GM18499 (cell line): ENCODE measurements around the gene CRYAA.
"Not testable (repeated sequence)": the region's sequence is repeated elsewhere in the genome, so short reads cannot be mapped to it uniquely, and the experiment has no call there.

Experiments used
- ATAC-seq: cut with Tn5 transposase; IDR thresholded peaks from one replicate; pipeline ENCODE4 v1.9.1; 2021; ENCODE audit warnings: moderate number of reproducible peaks; ENCODE audit not compliant: insufficient read depth, unreplicated experiment

CRYAA gene

GRCh38 chr21:43176621-43177020 lies 7.8 kb downstream of the CRYAA start:
- ATAC-seq = not testable (repeated sequence)

- ATAC-seq = not testable (repeated sequence)
Observed at GRCh38 chr21:43177043-43177906, 8.5 kb downstream of the CRYAA start.

GRCh38 chr21:43178175-43178826 lies 9.5 kb downstream of the CRYAA start:
- ATAC-seq = not testable (repeated sequence)

- ATAC-seq = not testable (repeated sequence)
Observed at GRCh38 chr21:43181033-43181432, 12.2 kb downstream of the CRYAA start.

- ATAC-seq = not testable (repeated sequence)
Observed at GRCh38 chr21:43187268-43187667, 18.5 kb downstream of the CRYAA start.

GRCh38 chr21:43187715-43188114 lies 18.9 kb downstream of the CRYAA start:
- ATAC-seq = no peak

- ATAC-seq = no peak
Observed at GRCh38 chr21:43188181-43188580, 19.4 kb downstream of the CRYAA start.

GRCh38 chr21:43188592-43189210 lies 19.9 kb downstream of the CRYAA start:
- ATAC-seq = no peak

- ATAC-seq = no peak
Observed at GRCh38 chr21:43189936-43190335, 21.1 kb downstream of the CRYAA start.

- no peak for ATAC-seq
Observed at GRCh38 chr21:43190544-43190943, 21.7 kb downstream of the CRYAA start.

- no peak for ATAC-seq
Observed at GRCh38 chr21:43190951-43191350, 22.1 kb downstream of the CRYAA start.

- no peak for ATAC-seq
Observed at GRCh38 chr21:43191521-43191920, 22.7 kb downstream of the CRYAA start.

GRCh38 chr21:43191971-43192370 lies 23.2 kb downstream of the CRYAA start:
- ATAC-seq = no peak

- no peak for ATAC-seq
Observed at GRCh38 chr21:43192501-43193081, 23.8 kb downstream of the CRYAA start.

GRCh38 chr21:43193088-43193650 lies 24.4 kb downstream of the CRYAA start:
- no peak for ATAC-seq

- ATAC-seq = no peak
Observed at GRCh38 chr21:43193651-43194302, 25.0 kb downstream of the CRYAA start.

- no peak for ATAC-seq
Observed at GRCh38 chr21:43194303-43195120, 25.7 kb downstream of the CRYAA start.

GRCh38 chr21:43195121-43196021 lies 26.6 kb downstream of the CRYAA start:
- ATAC-seq = no peak
